ENCODE results near the gene ASTN2. TPM values are rescaled to one million over a fixed set of nuclear protein-coding genes. Genes with fewer than 3 reads are reported as not detected.

Gene ASTN2
- polyA plus RNA-seq, 1 experiment = 12.8 TPM

DNA sequence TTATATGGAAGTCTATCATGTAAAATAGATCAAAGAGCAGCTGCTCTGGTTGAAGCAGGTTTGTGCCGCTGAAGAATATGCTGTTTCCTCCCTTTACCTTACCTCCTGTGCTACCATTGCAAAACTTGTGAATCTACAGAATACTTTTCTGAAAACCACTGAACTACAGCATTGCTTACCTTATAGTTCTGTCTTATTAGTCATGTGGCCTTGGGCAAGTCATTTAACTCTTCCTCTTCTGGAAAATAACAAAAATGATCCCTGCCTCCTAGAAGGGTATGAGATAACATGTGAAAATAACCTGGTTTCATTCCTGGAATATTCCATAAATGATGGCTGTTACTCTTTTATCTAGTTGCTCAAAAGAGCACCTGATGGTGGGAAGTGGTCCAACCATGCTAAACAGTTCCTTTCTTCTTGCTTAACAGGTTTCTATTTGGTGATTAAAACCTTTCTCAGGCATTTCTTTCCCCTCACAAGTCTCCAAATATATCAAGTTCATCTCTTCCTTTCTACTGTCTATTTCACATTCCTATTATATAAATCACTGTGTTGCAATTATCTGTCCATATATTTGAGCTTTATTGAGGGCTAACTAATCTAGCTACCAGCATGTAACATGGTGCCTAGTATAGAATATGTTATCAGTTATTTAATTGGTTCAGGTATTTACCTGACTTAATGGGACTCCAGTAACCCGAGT lies 712.8 kb downstream of the ASTN2 start:
- POLR2A ChIA-PET = no interaction called here
- Histone ChIP-seq H3K27me3 (ENCODE audit: control insufficient read depth, insufficient read depth, low read length) (no peaks in the 10 kb centered on the region), H3K4me3 (ENCODE audit: low read depth, low read length) (no peak overlapping the region), H3K36me3 (ENCODE audit: control insufficient read depth, insufficient read depth, low read length) (peaks cover 22% of the 10 kb centered on the region)
- CTCF ChIA-PET = no interaction called here
- DNase-seq (ENCODE audit: low read depth) = no peak
- no peak for TF ChIP-seq CTCF (IDR thresholded peaks at IDR 0.05; ENCODE audit: insufficient read depth, low read depth, low read length)

DNA sequence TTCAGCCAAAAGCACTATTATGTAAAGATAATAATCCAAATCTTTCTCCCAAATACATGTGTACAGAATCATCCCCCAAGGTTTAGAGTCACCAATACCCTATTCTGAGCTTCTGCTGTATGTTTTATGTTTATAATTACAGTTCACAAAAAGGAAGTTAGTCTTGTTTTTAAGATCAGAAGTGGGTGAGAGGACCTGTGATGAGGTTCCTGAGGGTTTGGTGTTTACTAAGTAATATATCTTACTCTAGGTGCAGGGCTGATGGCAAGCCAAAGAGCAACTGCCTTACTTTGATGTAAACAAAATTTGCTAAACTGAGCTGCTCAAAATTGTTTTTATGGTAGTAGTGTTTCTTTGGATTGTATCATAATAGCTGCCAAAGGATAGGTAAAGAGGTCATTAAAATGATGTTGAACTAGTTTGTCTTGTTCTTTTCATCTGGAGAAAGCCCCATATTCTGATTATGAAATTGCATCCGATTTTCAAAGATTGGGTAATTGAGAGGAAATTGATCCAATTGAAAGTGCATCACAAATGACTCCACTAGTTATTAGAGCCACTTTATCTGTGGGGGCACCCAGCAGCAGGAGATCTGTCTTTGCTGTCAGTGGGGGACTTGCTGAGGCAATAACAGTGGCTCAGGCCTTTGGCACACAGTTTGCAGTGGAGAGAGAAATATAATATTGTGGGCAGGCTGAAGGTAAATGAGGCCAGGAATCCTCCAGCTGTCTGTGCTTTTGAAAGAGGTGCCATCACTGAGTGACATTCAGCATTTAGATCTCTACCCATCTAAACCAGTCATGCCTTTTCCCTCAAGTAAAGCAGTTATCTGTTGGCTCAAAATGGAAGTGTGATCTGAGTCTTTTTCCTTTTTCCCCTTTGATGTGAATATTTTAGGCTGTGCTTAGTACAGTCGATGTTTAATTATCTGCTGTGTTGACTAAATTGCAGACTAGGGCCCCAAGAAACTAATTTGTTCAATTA lies 713.7 kb downstream of the ASTN2 start:
- ChIA-PET POLR2A (no interaction called here), CTCF (interaction anchor here (1.0 kb wide), 1 partner anchor 17 kb away, joined by 3 read pairs; no protein-coding TSS in a partner anchor)
- H3K36me3 ChIP-seq (ENCODE audit: control insufficient read depth, insufficient read depth, low read length) = peaks cover 22% of the 10 kb centered on the region
- no peaks in the 10 kb centered on the region for H3K27me3 ChIP-seq (ENCODE audit: control insufficient read depth, insufficient read depth, low read length)
- no peak overlapping the region for H3K4me3 ChIP-seq (ENCODE audit: low read depth, low read length)
- DNase-seq (ENCODE audit: low read depth) = no peak
- TF ChIP-seq CTCF (IDR thresholded peaks at IDR 0.05; ENCODE audit: insufficient read depth, low read depth, low read length) = no peak

GRCh38 chr9:116700279-116700678 lies 714.6 kb downstream of the ASTN2 start:
- no peak overlapping the region for H3K4me3 ChIP-seq (ENCODE audit: low read depth, low read length)
- TF ChIP-seq CTCF (IDR thresholded peaks at IDR 0.05; ENCODE audit: insufficient read depth, low read depth, low read length) = no peak
- no peaks in the 10 kb centered on the region for H3K27me3 ChIP-seq (ENCODE audit: control insufficient read depth, insufficient read depth, low read length)
- CTCF ChIA-PET = no interaction called here
- no peak for DNase-seq (ENCODE audit: low read depth)
- POLR2A ChIA-PET = no interaction called here
- peaks cover 22% of the 10 kb centered on the region for H3K36me3 ChIP-seq (ENCODE audit: control insufficient read depth, insufficient read depth, low read length)

GRCh38 chr9:116697887-116698286 lies 717.0 kb downstream of the ASTN2 start:
- no peak for TF ChIP-seq CTCF (IDR thresholded peaks at IDR 0.05; ENCODE audit: insufficient read depth, low read depth, low read length)
- Histone ChIP-seq H3K27me3 (ENCODE audit: control insufficient read depth, insufficient read depth, low read length) (no peaks in the 10 kb centered on the region), H3K4me3 (ENCODE audit: low read depth, low read length) (no peak overlapping the region), H3K36me3 (ENCODE audit: control insufficient read depth, insufficient read depth, low read length) (peaks cover 22% of the 10 kb centered on the region)
- ChIA-PET POLR2A (no interaction called here), CTCF (interaction anchor here (1.1 kb wide), 1 partner anchor 19 kb away, joined by 3 read pairs; no protein-coding TSS in a partner anchor)
- DNase-seq (ENCODE audit: low read depth) = no peak

DNA sequence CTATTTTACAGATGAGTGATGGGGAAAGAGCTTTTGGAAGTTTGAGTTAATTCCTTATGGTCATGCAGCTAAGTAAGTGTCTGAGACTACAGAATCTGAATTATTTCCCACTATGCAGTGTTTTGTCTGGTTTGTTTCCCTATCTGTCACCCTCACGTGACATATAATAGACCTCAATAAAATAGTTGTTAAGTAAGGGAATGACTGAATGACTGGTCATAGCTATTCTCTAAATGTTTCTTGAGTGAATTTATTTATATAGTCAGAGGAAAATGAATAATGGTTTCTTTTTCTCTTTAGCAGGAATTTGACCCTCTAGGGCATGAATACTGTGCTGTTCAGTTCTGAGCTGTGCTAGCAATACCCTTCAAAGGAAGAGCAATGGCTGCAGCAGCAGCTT lies 717.5 kb downstream of the ASTN2 start:
- Histone ChIP-seq H3K4me3 (ENCODE audit: low read depth, low read length) (no peak overlapping the region), H3K27me3 (ENCODE audit: control insufficient read depth, insufficient read depth, low read length) (no peaks in the 10 kb centered on the region), H3K36me3 (ENCODE audit: control insufficient read depth, insufficient read depth, low read length) (peaks cover 22% of the 10 kb centered on the region)
- no peak for TF ChIP-seq CTCF (IDR thresholded peaks at IDR 0.05; ENCODE audit: insufficient read depth, low read depth, low read length)
- POLR2A ChIA-PET = no interaction called here
- DNase-seq (ENCODE audit: low read depth) = peak; percentile 70
- CTCF ChIA-PET = interaction anchor here (1.1 kb wide), 1 partner anchor 19 kb away, joined by 3 read pairs; no protein-coding TSS in a partner anchor
